ENCODE data around the gene ZBED2.

Gene ZBED2

GRCh38 chr3:111579495-111579894, 15.7 kb downstream of the ZBED2 start:
- no peak for TF ChIP-seq ARNTL (CRISPR knock-in tag; IDR thresholded peaks at IDR 0.05; ENCODE audit: borderline replicate concordance, low read depth)
- TF ChIP-seq CSRNP3 (CRISPR knock-in tag; IDR thresholded peaks at IDR 0.05) = no peak
- TF ChIP-seq SNAI2 (CRISPR knock-in tag; IDR thresholded peaks at IDR 0.05) = no peak
- TF ChIP-seq ZNF565 (CRISPR knock-in tag; conservative IDR thresholded peaks at IDR 0.05; ENCODE audit: low read depth) = no peak
- TF ChIP-seq BACH2 (CRISPR knock-in tag; IDR thresholded peaks at IDR 0.05; ENCODE audit: borderline replicate concordance) = no peak
- TF ChIP-seq TOX (CRISPR knock-in tag; IDR thresholded peaks at IDR 0.05; ENCODE audit: borderline replicate concordance) = no peak
- no peak for TF ChIP-seq PPARA (CRISPR knock-in tag; IDR thresholded peaks at IDR 0.05; ENCODE audit: borderline replicate concordance)
- no peak for TF ChIP-seq PATZ1 (CRISPR knock-in tag; IDR thresholded peaks at IDR 0.05; ENCODE audit: borderline replicate concordance)
- TF ChIP-seq RARB (CRISPR knock-in tag; IDR thresholded peaks at IDR 0.05) = no peak
- TF ChIP-seq ZC3H10 (CRISPR knock-in tag; IDR thresholded peaks at IDR 0.05) = no peak
- TF ChIP-seq OSR1 (CRISPR knock-in tag; IDR thresholded peaks at IDR 0.05) = no peak
- no peak for TF ChIP-seq GLIS3 (CRISPR knock-in tag; IDR thresholded peaks at IDR 0.05)
- ATAC-seq = no peak

- ATAC-seq = no peak
- TF ChIP-seq CSDC2 (CRISPR knock-in tag; IDR thresholded peaks at IDR 0.05) (no peak), TOX (CRISPR knock-in tag; IDR thresholded peaks at IDR 0.05; ENCODE audit: borderline replicate concordance) (no peak), TSHZ2 (CRISPR knock-in tag; IDR thresholded peaks at IDR 0.05) (no peak), ARNTL (CRISPR knock-in tag; IDR thresholded peaks at IDR 0.05; ENCODE audit: borderline replicate concordance, low read depth) (no peak), POU6F1 (CRISPR knock-in tag; IDR thresholded peaks at IDR 0.05; ENCODE audit: borderline replicate concordance, low read depth) (no peak), ZNF565 (CRISPR knock-in tag; conservative IDR thresholded peaks at IDR 0.05; ENCODE audit: low read depth) (no peak)
Observed at GRCh38 chr3:111578867-111579266, 16.3 kb downstream of the ZBED2 start.

- ATAC-seq = peak; percentile 91
- TF ChIP-seq ZNF565 (CRISPR knock-in tag; conservative IDR thresholded peaks at IDR 0.05; ENCODE audit: low read depth) = no peak
- TF ChIP-seq PPARA (CRISPR knock-in tag; IDR thresholded peaks at IDR 0.05; ENCODE audit: borderline replicate concordance) = no peak
- TF ChIP-seq OSR1 (CRISPR knock-in tag; IDR thresholded peaks at IDR 0.05) = no peak
- TF ChIP-seq ZFP3 (CRISPR knock-in tag; IDR thresholded peaks at IDR 0.05) = no peak
- TF ChIP-seq ARNTL (CRISPR knock-in tag; IDR thresholded peaks at IDR 0.05; ENCODE audit: borderline replicate concordance, low read depth) = no peak
- TF ChIP-seq BACH2 (CRISPR knock-in tag; IDR thresholded peaks at IDR 0.05; ENCODE audit: borderline replicate concordance) = no peak
- TF ChIP-seq RARB (CRISPR knock-in tag; IDR thresholded peaks at IDR 0.05) = no peak
- no peak for TF ChIP-seq GLIS3 (CRISPR knock-in tag; IDR thresholded peaks at IDR 0.05)
- no peak for TF ChIP-seq ZNF70 (CRISPR knock-in tag; IDR thresholded peaks at IDR 0.05)
- no peak for TF ChIP-seq PATZ1 (CRISPR knock-in tag; IDR thresholded peaks at IDR 0.05; ENCODE audit: borderline replicate concordance)
- TF ChIP-seq SNAI2 (CRISPR knock-in tag; IDR thresholded peaks at IDR 0.05) = no peak
- TF ChIP-seq TSHZ2 (CRISPR knock-in tag; IDR thresholded peaks at IDR 0.05) = no peak
- no peak for TF ChIP-seq CSDC2 (CRISPR knock-in tag; IDR thresholded peaks at IDR 0.05)
- TF ChIP-seq ZFP30 (CRISPR knock-in tag; IDR thresholded peaks at IDR 0.05) = no peak
- TF ChIP-seq TCF4 (CRISPR knock-in tag; IDR thresholded peaks at IDR 0.05; ENCODE audit: borderline replicate concordance) = no peak
- TF ChIP-seq POU6F1 (CRISPR knock-in tag; IDR thresholded peaks at IDR 0.05; ENCODE audit: borderline replicate concordance, low read depth) = no peak
- TF ChIP-seq ZC3H10 (CRISPR knock-in tag; IDR thresholded peaks at IDR 0.05) = no peak
Observed at GRCh38 chr3:111577798-111578685, 17.1 kb downstream of the ZBED2 start.

Data from SK-N-SH treated with all-trans-retinoic acid at 6 μM for 48 hours (cell line).